ENCODE measurements around the gene AQP7. TPM values are rescaled to one million over a fixed set of nuclear protein-coding genes. Genes with fewer than 3 reads are reported as not detected.

AQP7 gene
- polyA plus RNA-seq, 3 donors: 19.9 to 42.7 (median 23.6) TPM

- no peak for DNase-seq (ENCODE audit: extremely low read depth in 1 of 11, low read depth in 9 of 11, low spot score in 4 of 11)
Observed at GRCh38 chr9:33348998-33349397, 53.4 kb downstream of the AQP7 start.

GRCh38 chr9:33346564-33346963 is 55.8 kb downstream of the AQP7 start:
- DNase-seq (ENCODE audit: extremely low read depth in 1 of 11, low read depth in 9 of 11, low spot score in 4 of 11): no peak

- no peak for DNase-seq (ENCODE audit: extremely low read depth in 1 of 11, low read depth in 9 of 11, low spot score in 4 of 11)
Observed at GRCh38 chr9:33344145-33344544, 58.2 kb downstream of the AQP7 start.

GRCh38 chr9:33341182-33341581 is 61.2 kb downstream of the AQP7 start:
- DNase-seq (ENCODE audit: extremely low read depth in 1 of 11, low read depth in 9 of 11, low spot score in 4 of 11): no peak

- no peak for DNase-seq (ENCODE audit: extremely low read depth in 1 of 11, low read depth in 9 of 11, low spot score in 4 of 11)
Observed at GRCh38 chr9:33340186-33340585, 62.2 kb downstream of the AQP7 start.

Other genes with a start within 250 kb of the AQP7 start
- gene B4GALT1, start 235.2 kb downstream of the AQP7 start, polyA plus RNA-seq (ENCODE audit: insufficient read length in 3 of 3): 100 to 1,000 TPM; 102 to 154 (median 129) TPM
- not detected for gene SPINK4, start 162.4 kb downstream of the AQP7 start, polyA plus RNA-seq (ENCODE audit: insufficient read length in 3 of 3)
- gene BAG1, start 137.9 kb downstream of the AQP7 start, polyA plus RNA-seq (ENCODE audit: insufficient read length in 3 of 3): 10 to 100 TPM; 73.6 to 85.7 (median 79.5) TPM
- 100 to 1,000 TPM; 105 to 129 (median 106) TPM for gene CHMP5, start 137.5 kb downstream of the AQP7 start, polyA plus RNA-seq (ENCODE audit: insufficient read length in 3 of 3)
- 10 to 100 TPM; 30.5 to 40.8 (median 35.0) TPM for gene NFX1, start 112.1 kb downstream of the AQP7 start, polyA plus RNA-seq (ENCODE audit: insufficient read length in 3 of 3)
- gene AQP3, start 45.0 kb upstream of the AQP7 start, polyA plus RNA-seq (ENCODE audit: insufficient read length in 3 of 3): 100 to 1,000 TPM in 1 of 3 donors, 10 to 100 TPM in 2; 36.4 to 207 (median 64.7) TPM
- 10 to 100 TPM; 23.6 to 26.4 (median 25.2) TPM for gene NOL6, start 71.4 kb upstream of the AQP7 start, polyA plus RNA-seq (ENCODE audit: insufficient read length in 3 of 3)
- gene ANKRD18B, start 121.7 kb upstream of the AQP7 start, polyA plus RNA-seq (ENCODE audit: insufficient read length in 3 of 3): 1 to 10 TPM in 2 of 3 donors, under 1 TPM in 1; 0.53 to 1.7 (median 1.2) TPM